ENCODE data around the gene DISC1.
"Not testable (repeated sequence)": the region's sequence is repeated elsewhere in the genome, so short reads cannot be mapped to it uniquely, and the experiment has no call there.

GRCh38 chr1:231658223-231658622 lies 31.6 kb downstream of the DISC1 start:
- TF ChIP-seq CTCF (IDR thresholded peaks at IDR 0.05; ENCODE audit: insufficient read depth, low read length, poor library complexity, severe bottlenecking); EZH2phosphoT487 (conservative IDR thresholded peaks at IDR 0.05; ENCODE audit: low read length): not testable (repeated sequence)
